GM12878 (cell line): ENCODE results near the gene NKD1. TPM values are rescaled to one million over a fixed set of nuclear protein-coding genes. Genes with fewer than 3 reads are reported as not detected.

Source experiments
- ATAC-seq: fragments of 200-7000 bp; cut with Tn5 transposase; 3 replicates; pipeline ENCODE4 v1.9.1; 2020; ENCODE audit warnings: mild to moderate bottlenecking, moderate library complexity
- BruUV-seq: library from RNA; stranded (reverse); fragments of 400-500 nt; replicated peaks from 2 replicates; lab custom pipeline; 2021; lab: Mats Ljungman, UMichigan
- CTCF ChIA-PET: fragments of 300-600 bp; sonication (Branson Sonifier 250); formaldehyde crosslinking; extraction: SDS; loops from one replicate; lab custom pipeline; 2021; ENCODE audit warnings: inconsistent platforms; lab: Yijun Ruan, JAX
- POLR2A ChIA-PET: fragments of 350-600 bp; formaldehyde crosslinking; extraction: SDS; loops from one replicate; lab custom pipeline; 2021; ENCODE audit warnings: inconsistent platforms; lab: Charles Lee
- RAD21 ChIA-PET: fragments of 300-600 bp; sonication (Branson Sonifier 250); formaldehyde crosslinking; loops from one replicate; lab custom pipeline; 2023; ENCODE audit warnings: antibody characterized with exemption; ENCODE audit not compliant: unreplicated experiment; lab: Charles Lee
- SMC1A ChIA-PET: fragments of 300-600 bp; sonication (Branson Sonifier 250); formaldehyde crosslinking; loops from one replicate; lab custom pipeline; 2023; ENCODE audit not compliant: unreplicated experiment, uncharacterized antibody; lab: Charles Lee
- DNase-seq: peaks from one replicate; pipeline ENCODE4 v3.0.0-alpha.2; 2011; ENCODE audit warnings: low read depth, low spot score
- FAIRE-seq: peaks from 3 replicates; lab custom pipeline; 2011; peaks lifted over from hg19 to GRCh38; lab: Jason Lieb, UNC
- H2AFZ ChIP-seq: 2 replicates; pipeline ENCODE4 v1.6.0; 2011; ENCODE audit warnings: low read depth, low read length, control low read depth; ENCODE audit not compliant: control insufficient read depth
- H3K27ac ChIP-seq: 2 replicates; pipeline ENCODE4 v1.5.1; 2011; ENCODE audit warnings: control low read depth; ENCODE audit not compliant: control insufficient read depth, insufficient read depth
- H3K27me3 ChIP-seq, 2 experiments: replicated peaks in 1 of 2; 2 replicates each; pipeline versions ENCODE4 v1.6.0 to v1.6.1; 2011; ENCODE audit warnings: low read length in 1 of 2; ENCODE audit not compliant: control insufficient read depth in 2 of 2, insufficient read depth in 2 of 2
- H3K36me3 ChIP-seq, 2 experiments: 2 replicates each; pipeline ENCODE4 v1.5.1; 2011; ENCODE audit warnings: low read length in 1 of 2; ENCODE audit not compliant: control insufficient read depth in 2 of 2, insufficient read depth in 2 of 2
- H3K4me1 ChIP-seq: 2 replicates; pipeline ENCODE4 v1.6.1; 2011; ENCODE audit warnings: mild to moderate bottlenecking, low read length, moderate library complexity, mixed read lengths; ENCODE audit not compliant: control insufficient read depth, insufficient read depth
- H3K4me2 ChIP-seq: 2 replicates; pipeline ENCODE4 v1.6.0; 2011; ENCODE audit warnings: control low read depth; ENCODE audit not compliant: control insufficient read depth, insufficient read depth
- H3K4me3 ChIP-seq: fragments of 200-600 bp; sonication (generic); 2 replicates; pipeline ENCODE4 v1.5.1; 2016
- H3K79me2 ChIP-seq: 2 replicates; pipeline ENCODE4 v1.6.0; 2011; ENCODE audit warnings: low read length; ENCODE audit not compliant: control insufficient read depth, insufficient read depth
- H3K9ac ChIP-seq: 2 replicates; pipeline ENCODE4 v1.8.0; 2011; ENCODE audit warnings: low read length, control low read depth, mixed read lengths; ENCODE audit not compliant: control insufficient read depth, insufficient read depth
- H3K9me3 ChIP-seq: replicated peaks from 3 replicates; pipeline ENCODE4 v1.5.1; 2011; ENCODE audit warnings: mild to moderate bottlenecking, low read length; ENCODE audit not compliant: control insufficient read depth, insufficient read depth
- H4K20me1 ChIP-seq: 2 replicates; pipeline ENCODE4 v1.6.0; 2011; ENCODE audit not compliant: control insufficient read depth, insufficient read depth
- CREM ChIP-seq: IDR thresholded peaks from 2 replicates; pipeline ENCODE4 v1.6.1; 2014; ENCODE audit warnings: antibody characterized with exemption, low read depth
- HDAC6 ChIP-seq: fragments of 200-600 bp; sonication (generic); IDR thresholded peaks from one replicate; pipeline ENCODE4 v1.8.0; 2017; ENCODE audit warnings: antibody characterized with exemption; ENCODE audit not compliant: unreplicated experiment
- IRF4 ChIP-seq: IDR thresholded peaks from 2 replicates; pipeline ENCODE4 v1.6.1; 2011; ENCODE audit warnings: low read depth, low read length
- KDM1A ChIP-seq: fragments of 200-600 bp; sonication (generic); IDR thresholded peaks from 2 replicates; pipeline ENCODE4 v1.6.1; 2016; ENCODE audit warnings: borderline replicate concordance
- MEF2B ChIP-seq: fragments of 450-650 bp; IDR thresholded peaks from 2 replicates; pipeline ENCODE4 v1.6.1; 2018; ENCODE audit warnings: mild to moderate bottlenecking, moderate library complexity; ENCODE audit not compliant: partially characterized antibody, poor library complexity, severe bottlenecking
- NBN ChIP-seq: fragments of 450-650 bp; IDR thresholded peaks from 2 replicates; pipeline ENCODE4 v1.6.1; 2016
- NFIC ChIP-seq: IDR thresholded peaks from 2 replicates; pipeline ENCODE4 v1.6.1; 2012; ENCODE audit warnings: low read depth, mild to moderate bottlenecking, inconsistent platforms, low read length, moderate library complexity
- PML ChIP-seq: IDR thresholded peaks from 2 replicates; pipeline ENCODE4 v1.6.1; 2012; ENCODE audit warnings: low read length, inconsistent platforms
- POLR2AphosphoS5 ChIP-seq: IDR thresholded peaks from 2 replicates; pipeline ENCODE4 v1.6.1; 2011; ENCODE audit warnings: mild to moderate bottlenecking, low read length, inconsistent platforms
- POU2F2 ChIP-seq: IDR thresholded peaks from 3 replicates; pipeline ENCODE4 v1.6.1; 2011; ENCODE audit warnings: low read depth, mild to moderate bottlenecking, low read length, borderline replicate concordance
- RB1 ChIP-seq: fragments of 450-650 bp; formaldehyde crosslinking; IDR thresholded peaks from 2 replicates; pipeline ENCODE4 v1.6.1; 2017; ENCODE audit warnings: mild to moderate bottlenecking, borderline replicate concordance
- RUNX3 ChIP-seq: IDR thresholded peaks from 2 replicates; pipeline ENCODE4 v1.6.1; 2012; ENCODE audit warnings: low read length, inconsistent platforms
- SRF ChIP-seq, 2 experiments: IDR thresholded peaks; 2 replicates each; pipeline ENCODE4 v1.6.1; 2011; ENCODE audit warnings: low read depth in 2 of 2, low read length in 2 of 2, mild to moderate bottlenecking in 1 of 2, moderate library complexity in 1 of 2
- STAT1 ChIP-seq: fragments of 450-650 bp; conservative IDR thresholded peaks from 2 replicates; pipeline ENCODE4 v1.6.1; 2014; ENCODE audit warnings: antibody characterized with exemption, mild to moderate bottlenecking
- TAF1 ChIP-seq: IDR thresholded peaks from 2 replicates; pipeline ENCODE4 v1.6.1; 2011; ENCODE audit warnings: mild to moderate bottlenecking, low read depth, low read length, borderline replicate concordance
- ZNF217 ChIP-seq: fragments of 450-650 bp; IDR thresholded peaks from 2 replicates; pipeline ENCODE4 v1.6.1; 2017; ENCODE audit warnings: antibody characterized with exemption, mild to moderate bottlenecking
- ZSCAN29 ChIP-seq: fragments of 450-650 bp; IDR thresholded peaks from 2 replicates; pipeline ENCODE4 v1.6.1; 2017; ENCODE audit warnings: mild to moderate bottlenecking, moderate library complexity
- WGBS: methylation state at CpG from one replicate; pipeline ENCODE4 v1.1.6; 2016; ENCODE audit warnings: low lambda C conversion rate; ENCODE audit not compliant: insufficient replicate concordance, insufficient coverage; ENCODE audit errors: missing lambda C conversion rate; 5-methylcytosine and 5-hydroxymethylcytosine counted together
- in situ Hi-C: fragments of 300-500 bp; cut with MboI; formaldehyde crosslinking; loops from 9 replicates; pipeline ENCODE4 v1.14.3; 2018; ENCODE audit warnings: mixed read lengths
- intact Hi-C: fragments of 100-400 bp; cut with micrococcal nuclease; formaldehyde crosslinking; loops from one replicate; pipeline ENCODE4 v1.14.2; 2022; ENCODE audit not compliant: unreplicated experiment
- polyA plus RNA-seq, 11 experiments: library from polyadenylated mRNA; depleted of rRNA in 4 of 11; unstranded in 6 of 11; stranded (reverse) in 5 of 11; fragments of >200 nt; fragmentation: Nextera tagmentation in 4 of 11; fragmentation: Illumina TruSeq in 1 of 11; extraction: Ambion mirVana in 4 of 11; extraction: Trizol in 1 of 11; gene quantifications; 1 replicate in 1 of 11; 2 replicates in 10 of 11; pipeline versions ENCODE4 v1.2.1 to v1.2.3, GENCODE V29; 2011 to 2016; ENCODE audit warnings: inconsistent platforms in 2 of 11, missing spikeins in 2 of 11, low read depth in 1 of 11
- total RNA-seq, 4 experiments: library from RNA; depleted of rRNA in 3 of 4; stranded (reverse); fragments of >200 nt in 3 of 4; fragmentation: Illumina TruSeq in 1 of 4; extraction: Trizol in 1 of 4; gene quantifications; 2 replicates each; pipeline versions ENCODE4 v1.2.1 to v1.2.3, GENCODE V29; 2013 to 2021
- TF ChIP-seq, protein P1 (sequence below): fragments of 450-650 bp; IDR thresholded peaks from 2 replicates; pipeline ENCODE4 v1.6.1; 2016; ENCODE audit warnings: mild to moderate bottlenecking
- TF ChIP-seq, protein P2 (sequence below), 3 experiments: IDR thresholded peaks in 2 of 3; conservative IDR thresholded peaks in 1 of 3; 2 replicates each; pipeline ENCODE4 v1.5.1; 2011; ENCODE audit warnings: low read depth in 3 of 3, low read length in 3 of 3, mild to moderate bottlenecking in 3 of 3, control low read depth in 2 of 3, moderate library complexity in 2 of 3, inconsistent platforms in 1 of 3, mixed read lengths in 1 of 3; ENCODE audit not compliant: control insufficient read depth in 2 of 3, insufficient read depth in 1 of 3; ENCODE audit errors: extremely low read depth in 1 of 3
- TF ChIP-seq, protein P3 (sequence below): fragments of 450-650 bp; IDR thresholded peaks from 2 replicates; pipeline ENCODE4 v1.6.1; 2017; ENCODE audit warnings: mild to moderate bottlenecking, low read depth, inconsistent platforms; ENCODE audit not compliant: poor library complexity, severe bottlenecking

Gene NKD1
- total and polyA plus RNA-seq, 10 of the 15 experiments (the other 5 are each of a cell fraction or from before 2014, with no cell fraction given), result under 0.01 to 0.49 (median 0.04) TPM; not detected in 2

DNA sequence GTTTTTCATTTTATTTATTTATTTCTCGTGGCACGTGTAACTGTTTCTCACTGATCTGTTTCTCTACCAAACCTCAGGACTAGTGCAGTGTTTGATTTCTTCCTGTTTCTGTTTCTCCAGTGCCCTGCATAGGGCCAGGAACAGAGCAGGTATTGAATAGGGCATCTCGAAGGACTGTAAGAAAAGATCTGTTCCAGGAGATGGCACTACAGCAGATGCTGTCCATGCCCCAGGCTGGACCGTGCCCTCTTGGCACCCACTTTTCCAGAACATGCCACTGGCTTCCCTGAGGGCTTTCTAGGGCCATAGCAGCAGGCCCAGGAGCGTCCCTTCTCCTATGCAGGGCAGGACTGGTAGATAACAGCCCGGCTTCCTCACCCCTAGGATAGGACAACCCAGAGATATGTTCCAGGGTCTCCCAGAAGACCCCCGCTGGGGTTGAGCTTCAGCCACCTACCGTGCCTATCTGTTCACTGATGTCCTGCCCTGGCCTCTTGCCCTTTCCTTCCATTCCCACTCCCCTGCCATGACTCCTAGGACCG is 128.6 kb downstream of the NKD1 start:
- no peak for TF ChIP-seq HDAC6
- TF ChIP-seq KDM1A, result no peak
- no peak for TF ChIP-seq POU2F2
- no peak for TF ChIP-seq ZNF217
- no peak for TF ChIP-seq IRF4
- TF ChIP-seq, protein P1, sequence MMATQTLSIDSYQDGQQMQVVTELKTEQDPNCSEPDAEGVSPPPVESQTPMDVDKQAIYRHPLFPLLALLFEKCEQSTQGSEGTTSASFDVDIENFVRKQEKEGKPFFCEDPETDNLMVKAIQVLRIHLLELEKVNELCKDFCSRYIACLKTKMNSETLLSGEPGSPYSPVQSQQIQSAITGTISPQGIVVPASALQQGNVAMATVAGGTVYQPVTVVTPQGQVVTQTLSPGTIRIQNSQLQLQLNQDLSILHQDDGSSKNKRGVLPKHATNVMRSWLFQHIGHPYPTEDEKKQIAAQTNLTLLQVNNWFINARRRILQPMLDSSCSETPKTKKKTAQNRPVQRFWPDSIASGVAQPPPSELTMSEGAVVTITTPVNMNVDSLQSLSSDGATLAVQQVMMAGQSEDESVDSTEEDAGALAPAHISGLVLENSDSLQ, result no peak
- TF ChIP-seq RB1, result no peak
- no peak for TF ChIP-seq PML
- TF ChIP-seq, protein P2, sequence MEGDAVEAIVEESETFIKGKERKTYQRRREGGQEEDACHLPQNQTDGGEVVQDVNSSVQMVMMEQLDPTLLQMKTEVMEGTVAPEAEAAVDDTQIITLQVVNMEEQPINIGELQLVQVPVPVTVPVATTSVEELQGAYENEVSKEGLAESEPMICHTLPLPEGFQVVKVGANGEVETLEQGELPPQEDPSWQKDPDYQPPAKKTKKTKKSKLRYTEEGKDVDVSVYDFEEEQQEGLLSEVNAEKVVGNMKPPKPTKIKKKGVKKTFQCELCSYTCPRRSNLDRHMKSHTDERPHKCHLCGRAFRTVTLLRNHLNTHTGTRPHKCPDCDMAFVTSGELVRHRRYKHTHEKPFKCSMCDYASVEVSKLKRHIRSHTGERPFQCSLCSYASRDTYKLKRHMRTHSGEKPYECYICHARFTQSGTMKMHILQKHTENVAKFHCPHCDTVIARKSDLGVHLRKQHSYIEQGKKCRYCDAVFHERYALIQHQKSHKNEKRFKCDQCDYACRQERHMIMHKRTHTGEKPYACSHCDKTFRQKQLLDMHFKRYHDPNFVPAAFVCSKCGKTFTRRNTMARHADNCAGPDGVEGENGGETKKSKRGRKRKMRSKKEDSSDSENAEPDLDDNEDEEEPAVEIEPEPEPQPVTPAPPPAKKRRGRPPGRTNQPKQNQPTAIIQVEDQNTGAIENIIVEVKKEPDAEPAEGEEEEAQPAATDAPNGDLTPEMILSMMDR (IDR thresholded peaks at IDR 0.05 in 2 of 3, conservative IDR thresholded peaks at IDR 0.05 in 1 of 3; ENCODE audit: control insufficient read depth in 2 of 3, extremely low read depth in 1 of 3, insufficient read depth in 1 of 3, low read depth in 3 of 3, low read length in 3 of 3), result no peak
- TF ChIP-seq SRF (IDR thresholded peaks at IDR 0.05; ENCODE audit: low read depth in 2 of 2, low read length in 2 of 2), result no peak
- no peak for TF ChIP-seq RUNX3
- no peak for TF ChIP-seq NFIC
- TF ChIP-seq MEF2B, result no peak
- no peak for TF ChIP-seq ZSCAN29
- no peak for TF ChIP-seq TAF1
- no peak for TF ChIP-seq STAT1
- TF ChIP-seq CREM, result no peak
- TF ChIP-seq, protein P3, sequence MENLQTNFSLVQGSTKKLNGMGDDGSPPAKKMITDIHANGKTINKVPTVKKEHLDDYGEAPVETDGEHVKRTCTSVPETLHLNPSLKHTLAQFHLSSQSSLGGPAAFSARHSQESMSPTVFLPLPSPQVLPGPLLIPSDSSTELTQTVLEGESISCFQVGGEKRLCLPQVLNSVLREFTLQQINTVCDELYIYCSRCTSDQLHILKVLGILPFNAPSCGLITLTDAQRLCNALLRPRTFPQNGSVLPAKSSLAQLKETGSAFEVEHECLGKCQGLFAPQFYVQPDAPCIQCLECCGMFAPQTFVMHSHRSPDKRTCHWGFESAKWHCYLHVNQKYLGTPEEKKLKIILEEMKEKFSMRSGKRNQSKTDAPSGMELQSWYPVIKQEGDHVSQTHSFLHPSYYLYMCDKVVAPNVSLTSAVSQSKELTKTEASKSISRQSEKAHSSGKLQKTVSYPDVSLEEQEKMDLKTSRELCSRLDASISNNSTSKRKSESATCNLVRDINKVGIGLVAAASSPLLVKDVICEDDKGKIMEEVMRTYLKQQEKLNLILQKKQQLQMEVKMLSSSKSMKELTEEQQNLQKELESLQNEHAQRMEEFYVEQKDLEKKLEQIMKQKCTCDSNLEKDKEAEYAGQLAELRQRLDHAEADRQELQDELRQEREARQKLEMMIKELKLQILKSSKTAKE, result no peak
- TF ChIP-seq POLR2AphosphoS5, result no peak
- TF ChIP-seq NBN, result no peak
- no peak overlapping the region for H3K4me2 ChIP-seq
- DNase-seq (no peak), FAIRE-seq (no peak), ATAC-seq (no peak)
- H2AFZ ChIP-seq, result no peak overlapping the region
- H3K9me3 ChIP-seq, result peaks cover 21% of the 10 kb centered on the region
- RAD21 ChIA-PET, result interaction anchor here (1.0 to 29.0 kb wide), 3 partner anchors 9 to 70 kb away, joined by 3 to 578 read pairs (median 78); partner anchors contain the start of gene CYLD
- SMC1A ChIA-PET, result interaction anchor here (1.3 to 24.8 kb wide), 4 partner anchors 11 to 74 kb away, joined by 5 to 600 read pairs (median 151); partner anchors contain the start of genes CYLD and NOD2
- no peak overlapping the region for H3K9ac ChIP-seq
- H3K27me3 ChIP-seq, result no peaks in the 10 kb centered on the region
- 98% methylated on average over 9 of the region's 9 CpGs for WGBS
- intact Hi-C loops (no loop called here), in situ Hi-C loops (no loop called here)
- no peak overlapping the region for H3K27ac ChIP-seq
- CTCF ChIA-PET, result interaction anchor here (0.8 to 20.9 kb wide), 10 partner anchors 10 to 133 kb away, joined by 3 to 636 read pairs (median 5); no protein-coding TSS in a partner anchor
- H3K4me1 ChIP-seq, result peaks cover 8% of the 10 kb centered on the region
- no TSS peak for BruUV-seq
- POLR2A ChIA-PET, result interaction anchor here (0.6 to 5.2 kb wide), 4 partner anchors 20 to 70 kb away, joined by 3 to 42 read pairs (median 15); no protein-coding TSS in a partner anchor
- H3K79me2 ChIP-seq, result peaks cover 41% of the 10 kb centered on the region
- no peak overlapping the region for H3K4me3 ChIP-seq
- peaks cover 11 to 28% of the 10 kb centered on the region in 2 experiments for H3K36me3 ChIP-seq
- H4K20me1 ChIP-seq, result no peaks in the 10 kb centered on the region
